Measurements from ENCODE around the gene COG4.
"Not testable (repeated sequence)": the region's sequence is repeated elsewhere in the genome, so short reads cannot be mapped to it uniquely, and the experiment has no call there.

Gene COG4

GRCh38 chr16:70523076-70523742, at the start of gene COG4:
COG4 (minus strand) TSS chr16:70523554; CDS start chr16:70523543, 11 bp downstream.
- DNase-seq = peak; percentile 86

GRCh38 chr16:70572926-70573270, 49.5 kb upstream of the COG4 start:
- DNase-seq = no peak

- DNase-seq = no peak
These were observed 48.9 kb upstream of the COG4 start for GRCh38 chr16:70572050-70572925.

- no peak for DNase-seq
These were observed 48.3 kb upstream of the COG4 start for GRCh38 chr16:70571623-70572022.

GRCh38 chr16:70570967-70571570, 47.7 kb upstream of the COG4 start:
- DNase-seq = no peak

GRCh38 chr16:70569752-70570151, 46.4 kb upstream of the COG4 start:
- DNase-seq = no peak

GRCh38 chr16:70568601-70569237, 45.4 kb upstream of the COG4 start:
- DNase-seq = no peak

- no peak for DNase-seq
These were observed 41.7 kb upstream of the COG4 start for GRCh38 chr16:70565053-70565452.

- no peak for DNase-seq
These were observed 40.3 kb upstream of the COG4 start for GRCh38 chr16:70563636-70564035.

- peak; percentile 53 for DNase-seq
These were observed 38.3 kb upstream of the COG4 start for GRCh38 chr16:70561623-70562022.

GRCh38 chr16:70556063-70556462, 32.7 kb upstream of the COG4 start:
- DNase-seq = no peak

GRCh38 chr16:70553645-70554044, 30.3 kb upstream of the COG4 start:
- no peak for DNase-seq

- no peak for DNase-seq
These were observed 29.3 kb upstream of the COG4 start for GRCh38 chr16:70552675-70553074.

GRCh38 chr16:70551788-70552187, 28.4 kb upstream of the COG4 start:
- no peak for DNase-seq

- no peak for DNase-seq
These were observed 26.7 kb upstream of the COG4 start for GRCh38 chr16:70550082-70550481.

- DNase-seq = no peak
These were observed 25.6 kb upstream of the COG4 start for GRCh38 chr16:70548936-70549335.

- no peak for DNase-seq
These were observed 21.2 kb upstream of the COG4 start for GRCh38 chr16:70544548-70544947.

GRCh38 chr16:70540994-70541393, 17.6 kb upstream of the COG4 start:
- no peak for DNase-seq

- DNase-seq = no peak
These were observed 11.6 kb upstream of the COG4 start for GRCh38 chr16:70534971-70535370.

- DNase-seq = not testable (repeated sequence)
These were observed 6.6 kb upstream of the COG4 start for GRCh38 chr16:70529954-70530353.

GRCh38 chr16:70529051-70529777, 5.9 kb upstream of the COG4 start:
- DNase-seq = no peak

GRCh38 chr16:70527315-70527996, 4.1 kb upstream of the COG4 start:
- DNase-seq = no peak

All from midbrain (tissue), 1 donor.